ENCODE data around the gene QPRT.
"Not testable (repeated sequence)": the region's sequence is repeated elsewhere in the genome, so short reads cannot be mapped to it uniquely, and the experiment has no call there.

Gene QPRT

DNA sequence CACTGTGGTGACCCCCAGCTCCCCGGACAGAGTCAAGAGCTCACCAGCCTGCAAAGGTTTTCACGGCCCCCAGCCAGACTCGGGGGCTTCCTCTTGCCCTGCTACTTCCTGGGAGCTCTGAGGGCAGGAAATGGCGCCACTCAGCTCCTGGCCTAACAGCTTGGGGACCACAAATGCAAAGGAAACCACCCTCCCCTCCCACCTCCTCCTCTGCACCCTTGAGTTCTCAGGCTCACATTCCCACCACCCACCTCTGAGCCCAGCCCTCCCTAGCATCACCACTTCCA lies 16.3 kb upstream of the QPRT start:
- DNase-seq (ENCODE audit: low read depth in 2 of 2) = no peak

DNA sequence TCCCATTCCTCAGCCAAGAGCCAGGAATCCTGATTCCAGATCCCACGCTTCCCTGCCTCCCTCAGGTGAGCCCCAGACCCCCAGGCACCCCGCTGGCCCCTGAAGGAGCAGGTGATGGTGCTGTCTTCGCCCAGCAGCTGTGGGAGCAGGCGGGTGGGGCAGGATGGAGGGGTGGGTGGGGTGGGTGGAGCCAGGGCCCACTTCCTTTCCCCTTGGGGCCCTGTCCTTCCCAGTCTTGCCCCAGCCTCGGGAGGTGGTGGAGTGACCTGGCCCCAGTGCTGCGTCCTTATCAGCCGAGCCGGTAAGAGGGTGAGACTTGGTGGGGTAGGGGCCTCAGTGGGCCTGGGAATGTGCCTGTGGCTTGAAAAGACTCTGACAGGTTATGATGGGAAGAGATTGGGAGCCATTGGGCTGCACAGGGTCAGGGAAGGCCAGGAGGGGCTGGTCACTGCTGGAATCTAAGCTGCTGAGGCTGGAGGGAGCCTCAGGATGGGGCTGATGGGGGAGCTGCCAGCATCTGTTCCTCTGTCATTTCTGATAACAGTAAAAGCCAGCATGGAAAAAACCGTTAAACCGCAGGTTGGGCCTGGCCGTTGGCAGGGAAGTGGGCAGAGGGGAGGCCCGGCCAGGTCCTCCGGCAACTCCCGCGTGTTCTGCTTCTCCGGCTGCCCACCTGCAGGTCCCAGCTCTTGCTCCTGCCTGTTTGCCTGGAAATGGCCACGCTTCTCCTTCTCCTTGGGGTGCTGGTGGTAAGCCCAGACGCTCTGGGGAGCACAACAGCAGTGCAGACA lies 15.8 kb upstream of the QPRT start, which contains the start of gene SPN:
Gene SPN, plus strand, starts transcription at position 232 of the 791 bp plus-strand sequence. Its CDS starts 482 bp downstream, at position 714.
- peak in 1 of 2 donors; percentile 21 for DNase-seq (ENCODE audit: low read depth in 2 of 2)

DNA sequence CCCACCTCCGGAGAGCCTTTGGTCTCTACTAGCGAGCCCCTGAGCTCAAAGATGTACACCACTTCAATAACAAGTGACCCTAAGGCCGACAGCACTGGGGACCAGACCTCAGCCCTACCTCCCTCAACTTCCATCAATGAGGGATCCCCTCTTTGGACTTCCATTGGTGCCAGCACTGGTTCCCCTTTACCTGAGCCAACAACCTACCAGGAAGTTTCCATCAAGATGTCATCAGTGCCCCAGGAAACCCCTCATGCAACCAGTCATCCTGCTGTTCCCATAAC lies 15.2 kb upstream of the QPRT start:
- DNase-seq (ENCODE audit: low read depth in 2 of 2) = no peak

DNA sequence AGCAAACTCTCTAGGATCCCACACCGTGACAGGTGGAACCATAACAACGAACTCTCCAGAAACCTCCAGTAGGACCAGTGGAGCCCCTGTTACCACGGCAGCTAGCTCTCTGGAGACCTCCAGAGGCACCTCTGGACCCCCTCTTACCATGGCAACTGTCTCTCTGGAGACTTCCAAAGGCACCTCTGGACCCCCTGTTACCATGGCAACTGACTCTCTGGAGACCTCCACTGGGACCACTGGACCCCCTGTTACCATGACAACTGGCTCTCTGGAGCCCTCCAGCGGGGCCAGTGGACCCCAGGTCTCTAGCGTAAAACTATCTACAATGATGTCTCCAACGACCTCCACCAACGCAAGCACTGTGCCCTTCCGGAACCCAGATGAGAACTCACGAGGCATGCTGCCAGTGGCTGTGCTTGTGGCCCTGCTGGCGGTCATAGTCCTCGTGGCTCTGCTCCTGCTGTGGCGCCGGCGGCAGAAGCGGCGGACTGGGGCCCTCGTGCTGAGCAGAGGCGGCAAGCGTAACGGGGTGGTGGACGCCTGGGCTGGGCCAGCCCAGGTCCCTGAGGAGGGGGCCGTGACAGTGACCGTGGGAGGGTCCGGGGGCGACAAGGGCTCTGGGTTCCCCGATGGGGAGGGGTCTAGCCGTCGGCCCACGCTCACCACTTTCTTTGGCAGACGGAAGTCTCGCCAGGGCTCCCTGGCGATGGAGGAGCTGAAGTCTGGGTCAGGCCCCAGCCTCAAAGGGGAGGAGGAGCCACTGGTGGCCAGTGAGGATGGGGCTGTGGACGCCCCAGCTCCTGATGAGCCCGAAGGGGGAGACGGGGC lies 14.7 kb upstream of the QPRT start:
- peak; percentile 33 to 38 for DNase-seq (ENCODE audit: low read depth in 2 of 2)

DNA sequence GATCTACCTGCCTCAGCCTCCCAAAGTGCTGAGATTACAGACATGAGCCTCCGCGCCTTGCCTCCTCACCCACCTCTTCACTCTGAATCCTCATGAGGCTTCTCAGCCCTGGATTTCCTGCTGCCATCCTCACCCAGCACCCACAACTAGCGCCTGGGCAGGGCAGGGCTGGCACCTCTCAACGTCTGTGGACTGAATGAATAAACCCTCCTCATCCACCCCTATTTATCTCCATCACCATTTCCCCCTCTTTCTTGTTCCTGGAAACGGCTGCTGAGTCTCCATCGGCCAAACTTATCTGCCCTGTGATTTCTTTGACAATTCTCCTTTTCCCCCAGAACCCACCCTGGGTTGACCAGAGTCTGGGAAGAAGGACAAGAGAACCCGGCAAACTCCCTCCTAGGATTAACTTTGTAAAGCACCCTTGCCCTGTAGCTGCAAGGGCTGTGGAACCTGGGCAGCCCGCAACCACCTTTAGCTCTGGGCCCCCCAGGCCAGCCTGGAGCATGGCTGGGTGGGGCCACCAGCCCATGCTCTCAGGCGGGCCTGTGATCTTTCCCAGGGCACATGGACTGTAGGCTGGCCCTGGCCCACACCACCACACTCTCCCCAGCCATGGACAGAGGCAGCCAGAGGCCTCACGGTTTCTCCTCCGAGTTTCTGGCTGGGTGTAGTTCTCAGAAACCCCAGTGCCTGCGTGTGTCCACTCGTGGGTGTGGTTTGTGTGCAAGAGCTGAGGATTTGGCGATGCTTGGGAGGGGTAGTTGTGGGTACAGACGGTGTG lies 13.5 kb upstream of the QPRT start:
- no peak for DNase-seq (ENCODE audit: low read depth in 2 of 2)

DNA sequence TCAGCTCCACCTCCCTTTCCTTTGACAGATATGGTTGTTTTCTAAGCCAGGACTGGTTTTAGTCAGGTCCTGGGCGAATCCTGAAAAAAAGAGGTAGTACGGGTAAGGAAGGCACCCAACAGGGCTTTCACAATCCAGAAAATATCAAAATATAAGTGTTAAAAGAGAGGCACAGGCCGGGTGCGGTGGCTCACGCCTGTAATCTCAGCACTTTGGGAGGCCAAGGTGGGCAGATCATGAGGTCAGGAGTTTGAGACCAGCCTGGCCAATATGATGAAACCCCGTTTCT lies 11.7 kb upstream of the QPRT start:
- not testable (repeated sequence) for DNase-seq (ENCODE audit: low read depth in 2 of 2)

DNA sequence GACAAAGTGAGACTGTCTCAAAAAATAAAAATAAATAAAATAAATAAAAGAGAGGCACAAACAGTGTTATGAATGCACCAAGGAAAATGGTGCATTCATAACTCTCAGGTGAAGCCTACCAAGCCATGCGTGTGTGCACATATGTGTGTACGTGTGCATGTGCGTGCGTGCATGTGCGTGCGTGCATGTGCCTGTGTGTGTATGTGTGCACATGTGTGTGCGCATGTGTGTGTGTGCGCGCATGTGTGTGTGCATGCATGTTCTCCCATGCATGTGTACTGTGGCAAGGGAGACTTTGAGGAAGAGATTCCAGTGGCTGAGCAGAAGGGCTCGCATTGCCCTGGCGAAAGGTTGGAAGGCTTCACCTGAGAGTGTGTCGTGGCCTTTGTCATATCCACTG lies 11.2 kb upstream of the QPRT start:
- no peak for DNase-seq (ENCODE audit: low read depth in 2 of 2)

DNA sequence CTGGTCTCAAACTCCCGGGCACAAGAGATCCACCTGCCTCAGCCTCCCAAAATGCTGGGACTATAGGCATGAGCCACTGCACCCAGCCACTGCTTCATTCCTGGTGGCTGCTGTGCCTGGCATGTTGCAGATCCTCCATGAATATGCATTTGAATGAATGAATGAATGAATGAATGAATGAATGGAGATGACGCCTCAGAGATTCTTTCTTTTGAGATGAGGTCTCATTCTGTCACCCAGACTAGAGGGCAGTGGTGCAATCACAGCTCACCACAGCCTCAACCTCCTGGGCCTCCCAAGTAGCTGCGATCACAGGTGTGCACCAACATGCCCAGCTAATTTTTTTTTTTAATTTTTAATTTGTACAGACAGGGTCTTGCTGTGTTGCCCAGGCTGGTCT lies 10.7 kb upstream of the QPRT start:
- no peak for DNase-seq (ENCODE audit: low read depth in 2 of 2)

DNA sequence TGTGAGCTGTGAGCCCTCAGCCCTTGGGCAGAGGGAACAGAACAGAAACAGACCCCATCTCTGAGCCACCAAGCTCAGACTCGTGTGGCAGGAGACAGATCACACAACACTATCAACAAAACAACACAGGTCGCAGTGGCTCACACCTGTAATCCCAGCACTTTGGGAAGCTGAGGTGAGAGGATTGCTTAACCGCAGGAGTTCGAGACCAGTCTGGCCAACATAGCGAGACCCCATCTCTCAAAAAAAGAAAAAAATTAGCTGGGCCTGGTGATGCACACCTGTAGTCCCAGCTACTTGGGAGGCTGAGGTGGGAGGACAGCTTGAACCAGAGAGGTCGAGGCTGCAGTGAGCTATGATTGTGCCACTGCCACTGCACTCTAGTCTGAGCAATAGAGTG lies 5.5 kb upstream of the QPRT start:
- DNase-seq (ENCODE audit: low read depth in 2 of 2) = no peak

DNA sequence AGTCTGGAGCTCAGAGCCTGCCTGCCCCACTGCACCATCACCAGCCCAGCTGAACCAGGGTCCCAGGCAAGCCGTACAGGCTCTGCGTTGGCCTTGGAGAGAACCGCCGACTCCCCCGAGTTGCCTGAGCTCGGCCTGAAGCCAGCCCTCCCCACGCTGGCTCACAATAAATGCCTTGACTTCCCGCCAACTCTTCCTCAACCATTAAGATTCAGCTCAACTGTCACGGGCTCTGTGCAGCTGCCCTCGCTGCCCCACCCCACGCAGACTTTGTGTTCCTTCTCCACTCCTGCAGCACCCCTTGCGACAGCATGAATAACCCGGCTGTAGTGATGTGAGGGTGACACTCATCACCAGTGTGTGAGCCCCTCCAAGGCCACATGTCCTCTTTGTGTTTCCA lies 4.8 kb upstream of the QPRT start:
- no peak for DNase-seq (ENCODE audit: low read depth in 2 of 2)

DNA sequence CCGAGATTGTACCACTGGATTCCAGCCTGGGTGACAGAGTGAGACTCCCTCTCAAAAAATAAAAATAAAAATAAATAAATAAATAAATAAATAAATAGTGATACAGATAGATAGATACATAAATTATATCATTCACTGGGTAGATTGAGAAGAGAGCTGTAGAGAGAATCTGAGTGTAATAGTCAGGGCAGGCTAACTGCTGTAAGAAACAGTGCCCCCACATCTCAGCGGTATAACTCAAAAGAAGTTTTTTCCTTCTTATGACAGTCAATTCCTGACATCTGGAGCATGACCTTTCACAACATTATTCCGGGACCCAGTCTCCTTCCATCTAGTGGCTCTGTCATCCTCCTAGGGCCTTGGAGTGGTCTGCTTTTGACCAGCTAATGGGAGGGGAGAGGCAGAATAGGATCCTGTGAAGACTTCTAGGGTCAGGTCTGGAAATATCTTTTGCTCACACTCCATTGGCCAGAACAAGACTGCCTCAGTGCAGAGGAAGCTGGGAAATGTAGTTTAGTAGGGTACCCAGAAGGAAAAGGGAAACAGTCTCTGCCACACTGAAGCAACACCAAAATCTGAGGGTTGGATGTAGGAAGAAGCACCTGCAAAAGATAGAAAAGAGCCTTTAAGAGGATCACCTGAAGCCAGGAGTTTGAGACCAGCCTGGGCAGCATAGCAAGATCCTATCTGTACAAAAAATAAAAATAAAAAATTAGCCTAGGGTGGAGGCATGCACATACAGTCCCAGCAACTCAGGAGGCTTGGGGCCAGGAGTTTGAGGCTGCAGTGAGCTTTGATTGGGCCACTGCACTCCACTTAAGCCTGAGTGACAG lies 3.0 kb upstream of the QPRT start:
- DNase-seq (ENCODE audit: low read depth in 2 of 2) = no peak

DNA sequence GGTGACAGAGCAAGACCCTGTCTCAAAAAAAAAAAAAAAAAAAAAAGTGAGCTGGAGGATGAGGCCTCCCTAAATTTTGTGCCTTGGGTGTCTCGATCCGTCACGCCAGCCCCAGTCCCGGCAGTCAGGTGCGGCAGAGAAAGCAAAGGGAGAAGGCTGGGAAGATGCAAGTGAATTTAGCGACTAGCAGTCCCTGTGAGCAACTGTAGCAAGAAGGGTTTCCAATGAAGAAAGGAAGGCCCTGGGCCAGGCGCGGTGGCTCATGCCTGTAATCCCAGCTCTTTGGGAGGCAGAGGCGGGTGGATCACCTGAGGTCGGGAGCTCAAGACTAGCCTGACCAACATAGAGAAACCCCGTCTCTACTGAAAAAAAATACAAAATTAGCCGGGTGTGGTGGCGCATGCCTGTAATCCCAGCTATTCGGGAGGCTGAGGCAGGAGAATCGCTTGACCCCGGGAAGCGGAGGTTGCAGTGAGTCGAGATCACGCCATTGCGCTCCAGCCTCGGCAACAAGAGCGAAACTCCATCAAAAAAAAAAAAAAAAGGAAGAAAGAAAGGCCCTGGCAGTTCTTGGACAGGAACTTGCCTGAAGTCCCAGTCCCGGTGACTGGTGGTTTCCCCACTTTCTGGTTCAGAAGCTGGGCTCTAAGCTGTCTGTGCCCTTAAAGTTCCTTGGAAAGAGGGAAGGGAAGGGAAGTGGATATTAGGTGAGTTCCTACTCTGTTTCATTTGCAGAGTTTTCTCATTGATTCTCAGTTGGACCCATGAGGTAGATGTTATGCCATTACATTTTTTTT lies 1.8 kb upstream of the QPRT start:
- DNase-seq (ENCODE audit: low read depth in 2 of 2) = no peak

DNA sequence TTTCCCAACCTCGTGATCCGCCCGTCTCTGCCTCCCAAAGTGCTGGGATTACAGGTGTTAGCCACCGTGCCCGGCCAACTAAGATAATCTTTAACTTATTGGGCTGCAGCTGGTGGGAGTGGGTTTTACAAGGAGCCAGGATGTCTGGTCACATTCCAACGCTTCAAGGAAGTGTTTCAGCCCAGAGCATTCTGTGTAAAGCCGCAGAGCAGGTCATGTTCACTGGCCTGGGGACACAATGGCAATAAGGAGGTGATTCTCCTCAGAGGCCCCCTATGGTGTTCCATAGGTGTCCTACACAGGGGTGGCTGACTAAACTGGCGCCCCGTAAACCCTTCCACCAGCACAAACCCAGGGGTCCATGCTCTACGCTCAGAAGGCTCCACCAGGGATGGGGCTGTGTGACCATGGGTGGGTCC lies 1.2 kb downstream of the QPRT start:
- no peak for DNase-seq (ENCODE audit: low read depth in 2 of 2)

DNA sequence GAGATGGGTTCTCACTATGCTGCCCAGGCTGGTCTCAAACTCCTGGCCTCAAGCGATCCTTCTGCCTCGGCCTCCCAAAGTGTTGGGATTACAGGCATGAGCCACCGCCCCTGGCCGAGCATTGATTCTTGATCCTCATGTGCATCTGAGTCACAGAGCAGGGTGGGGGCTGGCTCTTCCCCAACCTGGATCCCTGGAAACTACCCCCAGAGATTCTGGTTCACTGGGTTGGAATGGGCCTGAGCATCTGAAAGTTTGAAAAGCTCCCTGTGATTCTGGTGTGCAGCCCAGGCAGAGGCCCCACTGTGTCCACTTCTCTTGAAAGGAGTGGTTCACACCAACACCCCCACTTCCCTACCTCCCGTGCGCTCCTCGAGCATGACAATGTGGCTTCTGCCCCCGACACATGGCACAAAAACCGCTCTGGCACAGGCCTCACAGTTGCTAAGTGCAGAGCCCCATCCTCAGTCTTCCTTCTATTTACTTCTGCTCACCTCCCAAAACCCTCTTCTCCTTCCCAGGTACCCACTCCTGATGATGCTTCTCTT lies 4.6 kb downstream of the QPRT start:
- DNase-seq (ENCODE audit: low read depth in 2 of 2) = no peak

DNA sequence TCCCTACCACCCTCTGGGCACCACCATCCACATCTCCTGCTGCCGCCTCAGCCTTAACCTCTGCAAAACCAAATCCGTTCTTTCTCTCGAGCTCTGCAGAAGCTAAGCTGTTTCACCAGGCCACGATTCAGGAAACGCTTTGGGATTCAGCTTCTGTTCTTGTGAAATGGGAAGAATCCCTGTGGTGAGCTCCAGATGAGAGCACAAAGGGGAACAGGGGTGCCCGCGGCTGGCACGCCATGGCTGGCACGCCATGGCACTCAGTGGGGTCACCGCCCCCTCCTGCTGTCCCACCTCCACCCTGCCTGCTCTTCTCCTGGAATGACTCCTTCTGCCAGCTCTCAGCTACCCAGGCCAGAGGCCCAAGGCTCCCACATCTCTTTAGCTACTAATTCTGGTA lies 5.7 kb downstream of the QPRT start:
- DNase-seq (ENCODE audit: low read depth in 2 of 2) = no peak

DNA sequence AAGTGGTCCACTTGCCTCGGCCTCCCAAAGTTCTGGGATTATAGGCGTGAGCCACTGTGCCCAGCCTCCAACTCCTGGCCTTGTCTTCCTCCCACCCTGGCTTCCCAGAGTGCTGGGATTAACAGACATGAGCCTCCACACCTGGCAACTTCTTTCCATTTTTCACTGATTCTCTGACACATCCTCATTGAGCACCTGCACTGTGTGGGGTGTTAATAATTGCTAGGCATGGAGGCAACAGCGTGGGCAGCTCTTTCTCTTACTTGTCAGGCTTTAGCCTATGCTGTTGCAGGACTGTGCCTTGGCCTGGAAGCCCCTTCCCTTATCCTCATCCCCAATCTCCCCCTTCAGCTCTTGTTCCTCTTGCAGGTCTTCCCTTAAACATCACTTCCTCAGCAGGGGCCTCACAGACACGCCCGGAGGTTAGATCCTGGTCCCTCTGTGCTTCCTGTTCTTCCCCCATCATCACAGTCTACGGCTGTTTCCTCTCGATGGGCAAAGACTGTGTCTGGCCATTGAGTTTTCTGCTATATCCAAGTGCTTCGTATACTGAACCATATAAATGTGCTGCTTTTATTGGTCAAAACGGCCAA lies 7.9 kb downstream of the QPRT start:
- DNase-seq (ENCODE audit: low read depth in 2 of 2) = no peak

DNA sequence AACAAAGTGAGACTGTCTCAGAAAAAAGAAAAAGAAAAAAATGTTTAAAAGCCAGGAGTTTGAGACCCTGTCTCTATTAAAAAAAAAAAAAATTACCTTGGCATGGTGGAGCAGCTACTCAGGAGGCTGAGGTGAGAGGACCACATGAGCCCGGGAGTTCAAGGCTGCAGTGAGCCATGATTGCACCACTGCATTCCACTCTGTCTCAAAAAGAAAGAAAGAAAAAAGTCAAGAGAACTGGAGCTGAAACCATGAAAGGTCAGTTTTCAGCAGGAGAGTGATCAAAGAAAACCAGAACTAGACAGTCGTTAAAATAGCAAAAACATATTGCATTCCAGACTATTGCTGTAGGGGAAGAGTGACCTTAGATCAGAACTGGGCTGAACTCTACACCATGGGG lies 8.8 kb downstream of the QPRT start:
- DNase-seq (ENCODE audit: low read depth in 2 of 2) = no peak

DNA sequence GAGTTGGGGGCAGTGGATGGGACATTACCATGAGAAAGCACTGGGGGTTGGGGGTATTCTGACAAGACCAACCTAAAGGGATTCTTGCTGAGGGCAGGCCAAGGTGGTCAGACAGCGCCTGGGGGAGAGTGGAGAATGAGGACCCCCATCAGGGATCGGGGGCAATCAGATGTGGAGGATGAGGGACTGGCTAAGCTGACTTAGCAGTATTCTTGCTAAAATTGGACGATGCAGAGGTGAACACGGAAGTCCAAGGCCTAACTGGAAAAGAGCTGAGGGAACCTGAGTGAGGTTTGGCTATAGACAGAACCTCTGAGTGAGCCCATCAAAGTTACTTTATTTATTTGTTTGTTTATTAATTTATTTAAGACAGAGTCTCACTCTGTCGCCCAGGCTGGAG lies 9.2 kb downstream of the QPRT start:
- DNase-seq (ENCODE audit: low read depth in 2 of 2) = no peak

DNA sequence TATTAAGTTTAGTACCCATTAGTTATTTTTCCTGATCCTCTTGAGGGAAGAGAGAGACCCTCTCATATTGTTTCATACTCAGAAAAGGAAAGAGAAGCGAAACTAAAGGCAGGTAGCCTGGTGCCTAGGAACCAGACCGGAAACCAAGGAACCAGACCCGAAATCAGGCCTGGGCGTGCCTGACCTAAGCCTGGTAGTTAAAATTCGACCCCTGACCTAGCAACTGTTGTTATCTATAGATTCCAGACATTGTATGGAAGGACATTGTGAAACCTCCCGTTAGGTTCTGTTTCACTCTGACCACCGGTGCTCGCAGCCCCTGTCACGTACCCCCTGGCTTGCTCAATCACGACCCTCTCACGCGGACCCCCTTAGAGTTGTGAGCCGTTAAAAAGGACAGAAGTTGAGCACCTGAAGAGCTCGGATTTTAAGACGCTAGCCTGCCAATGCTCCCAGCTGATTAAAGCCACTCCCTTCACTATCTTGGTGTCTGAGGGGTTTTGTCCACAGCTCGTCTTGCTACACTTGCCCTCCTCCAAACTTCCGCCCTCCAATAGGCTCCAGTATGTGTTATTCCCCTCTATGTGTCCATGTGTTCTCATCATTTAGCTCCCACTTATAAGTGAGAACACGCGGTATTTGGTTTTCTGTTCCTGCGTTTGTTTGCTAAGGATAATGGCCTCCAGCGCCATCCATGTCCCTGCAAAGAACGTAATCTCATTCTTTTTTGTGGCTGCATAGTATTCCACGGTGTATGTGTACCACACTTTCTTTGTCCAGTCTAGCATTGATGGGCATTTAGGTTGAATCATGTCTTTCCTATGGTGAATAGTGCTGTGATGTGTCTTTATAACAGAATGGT lies 10.7 kb downstream of the QPRT start:
- DNase-seq (ENCODE audit: low read depth in 2 of 2) = not testable (repeated sequence)

DNA sequence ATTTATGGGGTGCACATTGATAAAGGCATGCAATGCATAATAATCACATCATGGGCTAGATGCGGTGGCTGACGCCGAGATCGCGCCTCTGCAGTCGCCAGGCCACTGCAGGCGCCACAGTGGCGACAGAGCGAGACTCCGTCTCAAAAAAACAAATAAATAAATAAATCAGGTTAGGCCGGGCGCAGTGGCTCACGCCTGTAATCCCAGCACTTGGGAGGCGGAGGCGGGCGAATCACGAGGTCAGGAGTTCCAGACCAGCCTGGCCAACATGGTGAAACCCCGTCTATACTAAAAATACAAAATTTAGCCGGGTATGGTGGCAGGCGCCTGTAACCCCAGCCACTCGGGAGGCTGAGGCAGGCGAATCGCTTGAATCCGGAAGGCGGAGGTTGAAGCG lies 13.6 kb downstream of the QPRT start:
- not testable (repeated sequence) for DNase-seq (ENCODE audit: low read depth in 2 of 2)

Data from stimulated activated CD4-positive, alpha-beta T cell treated with anti-CD3 and anti-CD28 coated beads, Interleukin-15, amount 100 ng/mL, for 48 hours (primary cell).